AG04449 (cell line): ENCODE data around the gene FAM53B.
"Not testable (repeated sequence)": the region's sequence is repeated elsewhere in the genome, so short reads cannot be mapped to it uniquely, and the experiment has no call there.

ENCODE experiments used
- CTCF ChIA-PET: fragments of 350-600 bp; formaldehyde crosslinking; extraction: SDS; loops from one replicate; lab custom pipeline; 2021; ENCODE audit warnings: antibody characterized with exemption; lab: Yijun Ruan, JAX
- POLR2A ChIA-PET: fragments of 400-600, 350-600 bp; formaldehyde crosslinking; extraction: SDS; loops from one replicate; lab custom pipeline; 2020; ENCODE audit warnings: antibody characterized with exemption, inconsistent platforms; lab: Yijun Ruan, JAX
- DNase-seq: peaks from one replicate; pipeline ENCODE4 v3.0.0-alpha.2; 2010; ENCODE audit warnings: low read depth, low spot score
- H3K4me3 ChIP-seq: 2 replicates; pipeline ENCODE4 v1.5.1; 2011; ENCODE audit warnings: low read depth, mild to moderate bottlenecking, control low read depth, low read length
- TF ChIP-seq, protein P1 (sequence below): IDR thresholded peaks from one replicate; pipeline ENCODE4 v1.5.1; 2011; ENCODE audit warnings: mild to moderate bottlenecking, moderate library complexity, low read length, control low read depth, inconsistent platforms; ENCODE audit not compliant: insufficient read depth; ENCODE audit errors: missing control alignments

The FAM53B gene

DNA sequence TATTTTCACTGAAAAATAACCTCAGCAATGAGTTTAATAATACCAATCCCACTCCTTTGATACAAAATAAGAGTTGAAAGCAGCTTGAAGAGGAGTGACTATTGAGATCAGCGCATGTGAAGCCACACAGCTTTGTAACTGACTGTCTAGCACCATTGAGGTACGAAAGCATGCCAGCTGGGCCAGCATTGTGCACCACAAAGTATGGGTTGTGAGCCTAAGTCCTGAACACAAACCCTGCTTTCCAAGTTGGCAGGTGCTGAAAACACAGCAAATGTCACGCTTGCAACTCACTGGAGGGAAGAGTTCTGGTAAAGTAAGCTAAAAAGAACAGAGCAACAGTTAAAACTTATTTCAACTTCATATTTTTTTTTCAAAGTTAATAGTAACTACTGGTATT is 4.0 kb upstream of the FAM53B start:
- TF ChIP-seq, protein P1, sequence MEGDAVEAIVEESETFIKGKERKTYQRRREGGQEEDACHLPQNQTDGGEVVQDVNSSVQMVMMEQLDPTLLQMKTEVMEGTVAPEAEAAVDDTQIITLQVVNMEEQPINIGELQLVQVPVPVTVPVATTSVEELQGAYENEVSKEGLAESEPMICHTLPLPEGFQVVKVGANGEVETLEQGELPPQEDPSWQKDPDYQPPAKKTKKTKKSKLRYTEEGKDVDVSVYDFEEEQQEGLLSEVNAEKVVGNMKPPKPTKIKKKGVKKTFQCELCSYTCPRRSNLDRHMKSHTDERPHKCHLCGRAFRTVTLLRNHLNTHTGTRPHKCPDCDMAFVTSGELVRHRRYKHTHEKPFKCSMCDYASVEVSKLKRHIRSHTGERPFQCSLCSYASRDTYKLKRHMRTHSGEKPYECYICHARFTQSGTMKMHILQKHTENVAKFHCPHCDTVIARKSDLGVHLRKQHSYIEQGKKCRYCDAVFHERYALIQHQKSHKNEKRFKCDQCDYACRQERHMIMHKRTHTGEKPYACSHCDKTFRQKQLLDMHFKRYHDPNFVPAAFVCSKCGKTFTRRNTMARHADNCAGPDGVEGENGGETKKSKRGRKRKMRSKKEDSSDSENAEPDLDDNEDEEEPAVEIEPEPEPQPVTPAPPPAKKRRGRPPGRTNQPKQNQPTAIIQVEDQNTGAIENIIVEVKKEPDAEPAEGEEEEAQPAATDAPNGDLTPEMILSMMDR: no peak
- POLR2A ChIA-PET: no interaction called here
- H3K4me3 ChIP-seq: no peak overlapping the region
- CTCF ChIA-PET: interaction anchor here (0.6 to 5.9 kb wide), 6 partner anchors 8 to 528 kb away, joined by 3 to 80 read pairs (median 6); no protein-coding TSS in a partner anchor
- no peak for DNase-seq

DNA sequence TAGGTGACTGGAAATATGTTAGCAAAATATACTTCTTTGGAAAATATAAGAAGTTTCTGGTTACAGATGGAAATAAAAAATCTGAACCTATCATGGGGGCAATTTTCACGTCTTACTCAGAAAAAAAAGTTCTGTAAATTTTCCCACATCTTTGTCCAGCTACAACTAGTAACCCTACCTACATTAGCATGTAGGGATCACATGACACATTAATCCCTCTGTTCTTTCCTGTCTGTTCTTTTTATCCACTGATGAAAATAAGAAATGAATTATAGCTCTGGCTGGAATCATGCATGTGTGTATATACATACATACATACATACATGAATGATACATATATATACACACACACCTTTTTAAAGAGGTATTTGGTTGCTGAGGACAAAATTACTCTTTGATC is 3.6 kb upstream of the FAM53B start:
- CTCF ChIA-PET: interaction anchor here (0.6 to 5.9 kb wide), 5 partner anchors 8 to 528 kb away, joined by 3 to 80 read pairs (median 5); no protein-coding TSS in a partner anchor
- TF ChIP-seq, protein P1: no peak
- POLR2A ChIA-PET: no interaction called here

DNA sequence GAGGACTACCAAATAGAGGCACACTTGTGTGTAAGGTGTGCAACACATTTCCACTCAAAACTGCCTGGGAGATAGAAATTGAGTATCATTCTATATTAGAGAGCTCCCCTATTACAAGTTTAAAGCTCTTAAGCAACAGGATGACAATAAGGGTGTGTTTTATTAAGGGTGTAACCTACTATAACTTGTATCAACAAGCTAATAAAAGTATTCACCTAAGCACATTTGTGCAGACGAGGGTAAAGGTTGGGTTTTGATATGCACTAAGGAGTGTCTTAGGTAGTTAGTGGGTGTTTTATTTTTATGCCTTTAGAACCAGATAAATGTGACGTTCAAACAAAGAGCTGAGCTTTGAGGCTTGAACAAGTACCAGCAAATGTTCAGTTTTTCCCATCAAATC is 2.8 kb upstream of the FAM53B start:
- TF ChIP-seq, protein P1: no peak
- POLR2A ChIA-PET: no interaction called here

More for the DNA sequence above, 3.6 kb upstream of the FAM53B start:
- H3K4me3 ChIP-seq: no peak overlapping the region
- no peak for DNase-seq

DNA sequence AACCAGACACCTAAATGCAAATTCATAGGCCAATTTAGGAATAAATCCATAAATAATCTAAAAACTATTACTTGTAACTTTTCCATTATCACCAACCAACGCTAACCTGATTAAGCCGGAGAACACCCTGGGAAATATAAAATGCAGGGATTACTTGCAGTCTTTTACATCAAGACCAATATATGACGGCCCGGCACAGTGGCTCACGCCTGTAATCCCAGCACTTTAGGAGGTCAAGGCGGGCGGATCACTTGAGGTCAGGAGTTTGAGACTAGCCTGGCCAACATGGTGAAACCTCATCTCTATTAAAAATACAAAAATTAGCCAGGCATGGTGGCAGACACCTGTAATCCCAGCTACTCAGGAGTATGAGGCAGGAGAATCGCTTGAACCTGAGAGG is 2.3 kb upstream of the FAM53B start:
- H3K4me3 ChIP-seq, POLR2A ChIA-PET, DNase-seq: not testable (repeated sequence)
- CTCF ChIA-PET: interaction anchor here (0.8 to 5.9 kb wide), 10 partner anchors 8 to 222 kb away, joined by 3 to 80 read pairs (median 5); no protein-coding TSS in a partner anchor

More for the DNA sequence above, 2.8 kb upstream of the FAM53B start:
- CTCF ChIA-PET: interaction anchor here (0.9 to 5.9 kb wide), 6 partner anchors 10 to 223 kb away, joined by 3 to 80 read pairs (median 5); no protein-coding TSS in a partner anchor
- no peak for DNase-seq
- no peak overlapping the region for H3K4me3 ChIP-seq

DNA sequence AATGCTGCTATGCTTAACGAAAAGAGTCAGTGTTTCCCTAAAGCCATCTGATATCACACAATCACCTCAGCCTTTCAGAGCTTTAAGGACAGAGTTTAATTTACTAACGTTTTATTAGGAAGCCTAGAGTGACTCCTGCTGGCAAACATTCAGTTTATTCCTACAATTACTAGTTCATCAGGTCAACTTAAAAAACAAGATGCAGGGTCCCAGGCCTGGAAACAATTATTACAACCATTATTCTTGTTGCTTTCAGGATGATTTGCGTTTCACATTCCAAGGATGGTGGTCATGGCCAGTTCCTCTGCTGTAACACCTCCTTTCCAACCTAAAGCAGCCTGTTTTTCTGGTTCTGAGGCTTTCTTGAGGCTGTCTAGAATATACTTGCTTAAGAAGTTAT is 1.5 kb upstream of the FAM53B start:
- no peak overlapping the region for H3K4me3 ChIP-seq
- TF ChIP-seq, protein P1: no peak
- POLR2A ChIA-PET: interaction anchor here (0.6 kb wide), 1 partner anchor 21 kb away, joined by 3 read pairs; no protein-coding TSS in a partner anchor
- DNase-seq: no peak
- CTCF ChIA-PET: interaction anchor here (0.8 to 5.9 kb wide), 11 partner anchors 8 to 284 kb away, joined by 3 to 80 read pairs (median 4); partner anchors contain the start of gene LHPP

DNA sequence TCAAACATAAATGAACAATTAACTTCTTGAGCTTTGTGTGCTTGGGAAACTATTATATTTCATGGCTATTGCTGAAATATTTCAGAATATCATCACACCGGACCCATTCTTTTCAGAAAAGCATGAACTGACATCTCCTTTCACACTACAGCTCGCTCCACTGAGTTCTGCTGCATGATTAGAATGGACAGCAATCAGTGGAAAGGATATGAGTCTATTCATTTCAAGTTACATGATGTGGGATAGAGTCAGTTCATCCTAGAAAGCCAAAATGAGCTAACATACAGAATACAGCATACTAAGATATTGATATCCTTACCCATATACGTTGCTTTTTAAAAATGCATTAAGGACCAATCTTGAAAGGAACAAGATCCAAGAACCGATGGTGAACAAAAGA is 1.1 kb upstream of the FAM53B start:
- no peak overlapping the region for H3K4me3 ChIP-seq
- no peak for DNase-seq
- ChIA-PET POLR2A (no interaction called here), CTCF (interaction anchor here (0.8 to 5.9 kb wide), 11 partner anchors 10 to 283 kb away, joined by 3 to 80 read pairs (median 4); partner anchors contain the start of gene LHPP)
- TF ChIP-seq, protein P1: no peak
